ENCODE results near the gene OCA2. TPM values are rescaled to one million over a fixed set of nuclear protein-coding genes. Genes with fewer than 3 reads are reported as not detected.

Gene OCA2
- total RNA-seq, 1 experiment from 2014 or later = not detected

DNA sequence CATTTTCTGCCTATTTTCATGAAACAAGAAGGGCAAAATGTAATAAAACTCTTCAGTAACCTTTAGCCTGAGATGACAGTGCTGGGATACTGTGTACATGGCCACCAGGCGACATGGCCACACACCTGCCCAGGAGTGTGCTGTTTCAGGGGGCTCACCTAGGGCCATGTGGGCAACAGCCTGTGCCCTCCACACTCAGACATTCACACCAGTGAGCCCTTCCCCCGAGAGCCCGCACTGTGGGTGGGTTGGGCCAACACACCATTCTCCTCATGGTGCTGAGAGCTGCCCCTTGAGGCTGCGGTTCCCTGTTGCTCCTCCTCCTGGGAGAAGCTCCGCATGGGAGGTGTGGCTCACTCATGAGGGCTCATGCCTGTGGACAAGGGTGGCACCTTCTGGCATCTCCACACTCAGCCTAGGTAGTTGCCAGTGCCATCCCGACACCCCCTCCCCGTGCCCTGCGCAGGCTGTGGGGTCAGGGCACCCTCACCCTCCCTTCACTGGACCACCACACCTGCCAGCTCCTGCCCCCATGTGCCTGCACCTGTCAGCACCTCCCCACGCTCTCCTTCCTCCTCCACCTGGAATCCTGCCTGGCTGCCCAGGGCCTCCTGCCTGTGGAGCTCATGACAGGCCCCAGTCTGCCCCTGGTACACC lies 19.7 kb downstream of the OCA2 start:
- Mint-ChIP-seq H3K27ac (ENCODE audit: low read depth, unreplicated experiment) (no peak overlapping the region), H3K4me1 (ENCODE audit: insufficient read depth, unreplicated experiment) (no peaks in the 10 kb centered on the region), H3K36me3 (ENCODE audit: insufficient read depth, unreplicated experiment) (no peaks in the 10 kb centered on the region), H3K9me3 (ENCODE audit: unreplicated experiment) (peaks cover 12% of the 10 kb centered on the region), H3K4me3 (ENCODE audit: unreplicated experiment) (no peak overlapping the region), H3K27me3 (ENCODE audit: insufficient read depth, unreplicated experiment) (no peaks in the 10 kb centered on the region)
- ChIA-PET CTCF (interaction anchor here (0.6 kb wide), 1 partner anchor 35 kb away, joined by 4 read pairs; no protein-coding TSS in a partner anchor), POLR2A (no interaction called here)
- TF ChIP-seq, protein P1, sequence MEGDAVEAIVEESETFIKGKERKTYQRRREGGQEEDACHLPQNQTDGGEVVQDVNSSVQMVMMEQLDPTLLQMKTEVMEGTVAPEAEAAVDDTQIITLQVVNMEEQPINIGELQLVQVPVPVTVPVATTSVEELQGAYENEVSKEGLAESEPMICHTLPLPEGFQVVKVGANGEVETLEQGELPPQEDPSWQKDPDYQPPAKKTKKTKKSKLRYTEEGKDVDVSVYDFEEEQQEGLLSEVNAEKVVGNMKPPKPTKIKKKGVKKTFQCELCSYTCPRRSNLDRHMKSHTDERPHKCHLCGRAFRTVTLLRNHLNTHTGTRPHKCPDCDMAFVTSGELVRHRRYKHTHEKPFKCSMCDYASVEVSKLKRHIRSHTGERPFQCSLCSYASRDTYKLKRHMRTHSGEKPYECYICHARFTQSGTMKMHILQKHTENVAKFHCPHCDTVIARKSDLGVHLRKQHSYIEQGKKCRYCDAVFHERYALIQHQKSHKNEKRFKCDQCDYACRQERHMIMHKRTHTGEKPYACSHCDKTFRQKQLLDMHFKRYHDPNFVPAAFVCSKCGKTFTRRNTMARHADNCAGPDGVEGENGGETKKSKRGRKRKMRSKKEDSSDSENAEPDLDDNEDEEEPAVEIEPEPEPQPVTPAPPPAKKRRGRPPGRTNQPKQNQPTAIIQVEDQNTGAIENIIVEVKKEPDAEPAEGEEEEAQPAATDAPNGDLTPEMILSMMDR (IDR thresholded peaks at IDR 0.05; ENCODE audit: unreplicated experiment) = no peak
- DNase-seq (ENCODE audit: unreplicated experiment) = no peak
- intact Hi-C loops (cut with micrococcal nuclease) = no loop called here
- BruUV-seq (replicated peaks) = no TSS peak

DNA sequence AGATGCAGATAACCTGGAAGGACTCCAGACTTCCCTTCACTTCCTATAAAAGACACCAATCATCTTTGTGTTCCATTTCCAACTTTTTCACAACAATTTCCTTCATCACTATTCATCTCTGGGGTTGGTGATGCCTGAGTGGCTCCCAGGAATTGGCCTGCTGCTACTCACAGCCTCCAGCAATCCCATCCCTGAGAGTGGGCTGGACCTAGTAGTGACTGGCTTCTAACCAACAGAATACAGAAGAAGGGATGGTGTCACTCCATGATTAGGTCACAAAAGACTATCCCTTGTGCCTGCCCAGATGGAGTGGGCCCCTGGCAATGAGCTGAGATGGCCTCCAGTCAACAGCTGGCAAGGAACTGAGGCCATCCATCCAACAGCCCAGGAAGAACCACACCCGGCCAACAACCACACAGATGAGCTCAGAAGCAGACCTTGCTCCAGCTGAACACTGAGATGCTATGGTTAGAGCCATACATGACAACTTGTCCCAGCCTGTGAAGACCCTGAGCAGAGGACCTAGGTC lies 20.9 kb downstream of the OCA2 start:
- H3K36me3 Mint-ChIP-seq (ENCODE audit: insufficient read depth, unreplicated experiment) = no peaks in the 10 kb centered on the region
- peaks cover 19% of the 10 kb centered on the region for H3K9me3 Mint-ChIP-seq (ENCODE audit: unreplicated experiment)
- ChIA-PET POLR2A (no interaction called here), CTCF (no interaction called here)
- no peaks in the 10 kb centered on the region for H3K27me3 Mint-ChIP-seq (ENCODE audit: insufficient read depth, unreplicated experiment)
- BruUV-seq (replicated peaks) = no TSS peak
- no peak overlapping the region for H3K4me3 Mint-ChIP-seq (ENCODE audit: unreplicated experiment)
- TF ChIP-seq, protein P1 (IDR thresholded peaks at IDR 0.05; ENCODE audit: unreplicated experiment) = no peak
- H3K27ac Mint-ChIP-seq (ENCODE audit: low read depth, unreplicated experiment) = no peak overlapping the region
- intact Hi-C loops (cut with micrococcal nuclease) = no loop called here
- DNase-seq (ENCODE audit: unreplicated experiment) = no peak
- no peaks in the 10 kb centered on the region for H3K4me1 Mint-ChIP-seq (ENCODE audit: insufficient read depth, unreplicated experiment)

DNA sequence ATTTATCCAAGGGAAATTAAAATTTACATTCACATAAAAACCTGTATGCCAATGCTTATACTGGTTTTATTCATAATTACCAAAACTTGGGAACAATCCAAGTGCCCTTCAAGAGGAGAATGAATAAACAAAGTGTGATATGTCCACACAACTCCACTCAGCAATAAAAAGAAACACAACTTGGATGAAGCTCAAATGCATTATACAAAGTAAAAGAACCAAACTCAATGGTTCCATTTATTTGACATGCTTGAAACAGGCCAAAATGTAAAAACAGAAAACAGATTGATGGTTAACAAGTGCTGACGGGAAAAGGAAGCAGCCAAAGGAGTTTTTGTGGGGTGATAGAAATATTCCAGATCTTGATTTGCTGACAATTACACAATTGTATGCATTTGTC lies 23.5 kb downstream of the OCA2 start:
- ChIA-PET POLR2A (no interaction called here), CTCF (no interaction called here)
- TF ChIP-seq, protein P1 (IDR thresholded peaks at IDR 0.05; ENCODE audit: unreplicated experiment) = no peak
- no peaks in the 10 kb centered on the region for H3K27me3 Mint-ChIP-seq (ENCODE audit: insufficient read depth, unreplicated experiment)
- no TSS peak for BruUV-seq (replicated peaks)
- no peaks in the 10 kb centered on the region for H3K4me1 Mint-ChIP-seq (ENCODE audit: insufficient read depth, unreplicated experiment)
- peaks cover 30% of the 10 kb centered on the region for H3K9me3 Mint-ChIP-seq (ENCODE audit: unreplicated experiment)
- no peak overlapping the region for H3K27ac Mint-ChIP-seq (ENCODE audit: low read depth, unreplicated experiment)
- DNase-seq (ENCODE audit: unreplicated experiment) = no peak
- no peaks in the 10 kb centered on the region for H3K36me3 Mint-ChIP-seq (ENCODE audit: insufficient read depth, unreplicated experiment)
- intact Hi-C loops (cut with micrococcal nuclease) = no loop called here
- no peak overlapping the region for H3K4me3 Mint-ChIP-seq (ENCODE audit: unreplicated experiment)

DNA sequence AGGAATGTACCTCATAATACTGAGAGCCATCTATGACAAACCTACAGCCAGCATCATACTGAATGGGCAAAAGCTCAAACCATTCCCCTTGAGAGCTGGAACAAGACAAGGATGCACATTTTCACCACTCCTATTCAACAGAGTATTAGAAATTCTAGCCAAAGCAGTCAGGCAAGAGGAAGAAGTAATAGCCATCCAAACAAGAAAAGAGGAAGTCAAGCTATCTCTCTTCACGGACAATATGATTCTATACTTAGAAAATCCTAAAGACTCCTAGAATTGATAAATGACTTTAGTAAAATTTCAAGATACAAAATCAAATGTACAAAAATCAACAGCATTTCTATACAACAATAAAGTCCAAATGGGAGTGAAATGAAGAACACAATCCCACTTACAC lies 30.2 kb downstream of the OCA2 start:
- no peak overlapping the region for H3K27ac Mint-ChIP-seq (ENCODE audit: low read depth, unreplicated experiment)
- H3K4me1 Mint-ChIP-seq (ENCODE audit: insufficient read depth, unreplicated experiment) = no peaks in the 10 kb centered on the region
- ChIA-PET CTCF (interaction anchor here (0.6 kb wide), 1 partner anchor 17 kb away, joined by 3 read pairs; no protein-coding TSS in a partner anchor), POLR2A (no interaction called here)
- H3K9me3 Mint-ChIP-seq (ENCODE audit: unreplicated experiment) = peaks cover 40% of the 10 kb centered on the region
- intact Hi-C loops (cut with micrococcal nuclease) = no loop called here
- H3K27me3 Mint-ChIP-seq (ENCODE audit: insufficient read depth, unreplicated experiment) = no peaks in the 10 kb centered on the region
- no peaks in the 10 kb centered on the region for H3K36me3 Mint-ChIP-seq (ENCODE audit: insufficient read depth, unreplicated experiment)
- no TSS peak for BruUV-seq (replicated peaks)
- DNase-seq (ENCODE audit: unreplicated experiment) = no peak
- H3K4me3 Mint-ChIP-seq (ENCODE audit: unreplicated experiment) = no peak overlapping the region
- TF ChIP-seq, protein P1 (IDR thresholded peaks at IDR 0.05; ENCODE audit: unreplicated experiment) = no peak
